Pons (tissue), 1 donor: ENCODE measurements around the gene RHBG.
"Not testable (repeated sequence)": the region's sequence is repeated elsewhere in the genome, so short reads cannot be mapped to it uniquely, and the experiment has no call there.

Experiments
- DNase-seq: peaks from one replicate; pipeline ENCODE4 v3.0.0-alpha.2; 2016; ENCODE audit warnings: low spot score

The RHBG gene

GRCh38 chr1:156359973-156360372 is 9.0 kb upstream of the RHBG start:
- no peak for DNase-seq

- DNase-seq: no peak
Measured at GRCh38 chr1:156360534-156360933, 8.5 kb upstream of the RHBG start.

- no peak for DNase-seq
Measured at GRCh38 chr1:156365754-156366153, 3.3 kb upstream of the RHBG start.

DNA sequence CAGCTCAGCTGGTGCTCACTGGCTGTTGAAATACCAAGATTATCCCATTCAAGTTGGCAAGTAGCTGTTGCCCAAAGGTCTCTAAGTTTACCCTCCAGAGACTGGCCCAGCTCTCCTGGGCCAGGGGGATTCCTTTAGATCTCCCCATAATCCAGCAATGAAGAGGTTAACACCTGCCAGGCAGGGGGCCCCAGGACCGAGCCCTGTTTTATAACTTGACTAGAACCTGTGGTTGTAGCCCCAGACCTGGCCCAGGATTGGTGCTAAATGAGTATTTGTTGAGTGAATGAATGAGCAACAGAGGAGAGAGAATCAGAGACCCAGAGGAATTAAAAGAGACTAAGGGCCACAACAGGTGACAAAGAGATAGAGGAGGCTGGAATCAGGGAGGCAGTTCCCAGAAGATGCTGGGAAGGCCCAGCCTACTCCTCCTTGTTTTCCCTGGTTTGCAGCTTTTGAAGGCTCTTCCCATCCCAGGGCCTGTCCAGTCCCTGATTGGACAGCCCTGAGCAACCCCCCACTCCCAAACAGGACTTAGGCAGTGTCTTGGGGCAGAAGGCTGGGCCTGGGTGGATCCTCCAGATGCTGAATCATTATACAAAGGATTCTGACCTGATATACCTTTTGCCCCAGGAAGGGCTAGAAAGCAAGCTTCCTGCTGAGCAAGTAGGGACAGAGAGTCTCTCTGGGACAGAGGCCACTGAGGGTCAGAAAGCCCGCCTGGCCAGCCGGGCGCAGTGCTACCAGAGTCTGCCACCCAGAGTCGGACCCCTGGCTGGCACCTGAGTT is 2.4 kb upstream of the RHBG start:
- DNase-seq: no peak

DNA sequence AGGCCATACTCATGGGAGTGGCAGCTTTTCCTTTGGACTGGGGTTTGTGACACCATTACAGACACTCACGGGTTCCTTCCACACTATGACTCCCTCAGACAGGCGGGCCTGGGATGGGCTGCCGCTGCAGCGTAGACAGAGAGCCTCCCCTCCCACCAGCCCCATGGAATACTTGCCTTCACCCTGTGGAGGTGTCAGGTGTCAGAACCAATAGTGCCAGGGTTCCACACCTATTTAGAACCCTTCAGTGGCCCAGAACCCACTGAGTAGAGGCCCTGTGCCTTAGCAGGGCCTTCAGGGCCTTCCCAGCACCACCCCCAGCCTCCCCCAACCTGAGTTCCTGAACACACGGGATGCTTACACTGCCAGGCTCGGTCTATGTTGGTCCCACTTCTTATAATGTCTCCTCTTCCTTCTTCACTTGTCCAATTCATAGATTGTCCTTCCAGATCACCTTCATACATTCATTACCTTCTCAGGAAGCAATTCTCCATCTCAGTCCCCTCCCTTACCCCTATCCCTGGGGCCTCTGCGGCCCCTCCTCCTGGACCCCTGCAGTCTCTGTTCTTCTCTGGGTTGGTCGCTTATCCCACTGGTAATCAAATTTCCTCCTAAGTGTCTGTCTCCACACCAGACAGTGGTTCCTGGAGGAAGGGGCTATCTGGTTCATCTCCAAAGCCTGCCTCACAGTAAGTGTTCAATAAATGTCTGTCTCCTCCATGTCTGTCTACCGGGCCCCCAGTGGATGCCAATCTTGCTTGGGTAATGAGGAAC is 1.4 kb upstream of the RHBG start:
- DNase-seq: no peak

DNA sequence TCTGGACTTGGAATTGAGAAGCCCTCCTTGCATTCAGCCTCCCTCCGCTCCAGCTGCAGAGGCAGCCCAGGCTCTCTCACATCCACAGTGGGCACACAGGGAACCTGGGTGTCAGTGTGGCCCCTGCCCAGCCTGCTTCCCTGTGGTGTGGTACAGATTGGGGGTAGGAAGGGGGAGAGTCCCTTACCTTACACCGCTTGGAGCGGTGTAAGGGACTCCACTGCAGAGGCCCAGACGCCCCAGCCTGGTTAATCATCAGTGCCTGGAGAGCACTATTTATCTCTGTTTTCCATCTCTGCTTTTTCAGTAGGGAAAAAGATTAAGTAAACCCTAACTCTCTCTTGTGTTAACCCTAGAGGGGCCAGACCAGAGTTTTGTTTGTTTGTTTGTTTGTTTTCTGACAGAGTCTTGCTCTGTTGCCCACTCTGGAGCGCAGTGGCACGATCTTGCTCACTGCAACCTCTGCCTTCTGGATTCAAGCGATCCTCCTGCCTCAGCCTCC is 803 bp upstream of the RHBG start:
- no peak for DNase-seq

GRCh38 chr1:156369685-156370286 is 775 bp downstream of the RHBG start:
- DNase-seq: not testable (repeated sequence)

DNA sequence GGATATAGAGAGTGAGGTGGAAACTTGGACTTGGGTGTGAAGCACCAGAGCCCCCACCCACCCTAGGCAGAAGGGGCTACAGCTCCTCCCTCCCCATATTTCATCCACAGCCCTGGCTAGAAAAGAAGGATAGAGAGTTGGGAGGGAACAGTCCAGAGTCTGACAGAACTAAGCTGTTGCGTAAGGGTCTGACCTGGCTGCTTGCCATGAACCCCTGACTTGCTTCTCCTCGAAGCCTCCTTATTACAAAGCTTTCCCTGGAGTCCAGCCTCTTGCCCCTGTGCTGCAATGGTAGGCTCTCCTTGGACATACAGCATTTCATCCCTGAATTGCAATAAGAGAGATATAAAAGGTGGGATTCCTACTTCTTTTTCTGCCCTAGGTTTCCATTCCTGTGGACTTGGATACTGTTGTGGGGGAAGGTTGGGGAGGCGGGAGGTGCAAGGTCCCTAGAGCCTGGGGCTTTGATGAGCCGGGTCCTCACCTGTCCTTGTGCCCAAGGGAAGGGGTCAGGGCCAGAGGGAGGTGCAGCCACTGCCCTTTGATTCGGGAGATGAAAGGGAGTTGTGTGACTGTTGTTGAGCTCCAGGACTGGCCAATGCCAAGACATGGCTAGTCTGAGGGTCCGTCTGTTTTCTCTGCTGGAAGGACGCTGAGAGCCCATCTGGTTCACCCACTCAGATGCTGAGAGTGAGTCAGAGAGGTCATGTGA is 2.7 kb downstream of the RHBG start:
- DNase-seq: no peak

DNA sequence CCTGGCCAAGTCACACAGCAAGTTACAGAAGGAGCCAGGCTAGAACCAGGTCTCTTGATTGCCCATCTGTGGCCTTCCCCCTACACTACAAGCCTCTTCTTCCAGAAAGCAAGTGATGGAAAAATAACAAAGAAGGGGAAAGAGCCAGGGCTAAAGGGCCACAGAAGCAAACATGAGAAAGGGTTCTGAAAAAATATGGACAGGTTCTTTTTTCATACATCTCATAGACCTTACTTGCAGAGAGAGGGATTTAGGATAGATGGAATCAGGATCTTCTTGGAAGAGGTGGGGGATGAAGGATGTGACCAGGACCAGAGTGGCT is 3.2 kb downstream of the RHBG start:
- DNase-seq: no peak

DNA sequence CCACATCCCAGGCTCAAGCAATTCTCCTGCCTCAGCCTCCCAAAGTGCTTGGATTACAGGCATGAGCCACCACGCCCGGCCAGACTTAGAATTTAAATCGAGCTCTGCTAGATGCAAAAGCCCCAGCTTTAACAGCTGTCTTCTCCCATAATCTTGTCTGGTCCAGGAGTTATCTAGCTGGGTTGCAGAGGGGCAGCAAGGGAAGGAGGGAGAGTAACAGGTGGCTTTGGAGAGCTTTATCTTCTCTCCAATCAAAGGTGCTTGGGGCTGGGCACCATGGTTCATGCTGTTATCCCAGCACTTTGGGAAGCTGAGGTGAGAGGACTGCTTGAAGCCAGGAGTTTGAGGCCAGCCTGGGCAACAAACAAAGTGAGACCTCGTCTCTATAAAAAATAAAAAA is 3.9 kb downstream of the RHBG start:
- DNase-seq: no peak

- no peak for DNase-seq
Measured at GRCh38 chr1:156373546-156373945, 4.5 kb downstream of the RHBG start.

- DNase-seq: no peak
Measured at GRCh38 chr1:156376146-156376545, 7.1 kb downstream of the RHBG start.

DNA sequence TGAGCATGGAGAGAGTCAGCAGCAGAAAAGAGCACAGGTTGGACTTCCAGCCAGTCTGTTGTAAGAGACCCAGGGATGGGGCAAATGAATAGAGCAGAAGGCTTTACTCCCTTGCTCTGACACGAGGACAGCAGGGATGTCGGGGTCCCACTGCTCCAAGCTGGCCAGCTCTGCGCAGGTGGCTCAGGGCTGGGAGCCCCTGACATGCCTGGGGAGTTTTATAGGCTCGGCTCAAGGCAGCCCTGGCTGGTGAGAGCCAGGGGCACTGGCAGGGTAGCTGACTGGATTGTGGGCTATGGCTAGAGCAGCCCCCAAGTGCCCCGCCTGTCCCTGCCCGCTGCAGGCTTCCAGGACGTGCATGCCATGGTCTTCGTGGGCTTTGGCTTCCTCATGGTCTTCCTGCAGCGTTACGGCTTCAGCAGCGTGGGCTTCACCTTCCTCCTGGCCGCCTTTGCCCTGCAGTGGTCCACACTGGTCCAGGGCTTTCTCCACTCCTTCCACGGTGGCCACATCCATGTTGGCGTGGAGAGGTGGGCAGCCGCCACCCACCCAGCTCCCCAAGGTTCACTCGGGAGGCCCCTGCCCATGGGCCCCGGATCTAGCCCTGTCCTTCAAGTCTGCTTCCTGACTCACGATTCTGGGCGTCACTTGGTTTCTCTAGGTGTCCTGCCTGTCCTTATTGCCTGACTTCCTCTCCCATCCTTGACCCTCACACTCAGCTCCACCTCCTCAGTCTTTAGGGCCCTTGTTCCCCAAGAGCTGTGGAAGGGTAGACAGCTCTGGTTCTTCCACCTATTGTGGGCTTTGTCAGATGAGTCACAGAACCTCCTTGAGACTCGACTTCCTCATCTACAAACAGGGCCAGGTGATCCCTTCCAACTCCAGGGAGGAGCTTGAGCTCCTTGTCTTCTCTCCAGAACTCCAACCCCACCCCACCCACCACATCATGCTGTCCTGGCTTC is 8.2 kb downstream of the RHBG start:
- DNase-seq: no peak

- no peak for DNase-seq
Measured at GRCh38 chr1:156378557-156378956, 9.5 kb downstream of the RHBG start.

DNA sequence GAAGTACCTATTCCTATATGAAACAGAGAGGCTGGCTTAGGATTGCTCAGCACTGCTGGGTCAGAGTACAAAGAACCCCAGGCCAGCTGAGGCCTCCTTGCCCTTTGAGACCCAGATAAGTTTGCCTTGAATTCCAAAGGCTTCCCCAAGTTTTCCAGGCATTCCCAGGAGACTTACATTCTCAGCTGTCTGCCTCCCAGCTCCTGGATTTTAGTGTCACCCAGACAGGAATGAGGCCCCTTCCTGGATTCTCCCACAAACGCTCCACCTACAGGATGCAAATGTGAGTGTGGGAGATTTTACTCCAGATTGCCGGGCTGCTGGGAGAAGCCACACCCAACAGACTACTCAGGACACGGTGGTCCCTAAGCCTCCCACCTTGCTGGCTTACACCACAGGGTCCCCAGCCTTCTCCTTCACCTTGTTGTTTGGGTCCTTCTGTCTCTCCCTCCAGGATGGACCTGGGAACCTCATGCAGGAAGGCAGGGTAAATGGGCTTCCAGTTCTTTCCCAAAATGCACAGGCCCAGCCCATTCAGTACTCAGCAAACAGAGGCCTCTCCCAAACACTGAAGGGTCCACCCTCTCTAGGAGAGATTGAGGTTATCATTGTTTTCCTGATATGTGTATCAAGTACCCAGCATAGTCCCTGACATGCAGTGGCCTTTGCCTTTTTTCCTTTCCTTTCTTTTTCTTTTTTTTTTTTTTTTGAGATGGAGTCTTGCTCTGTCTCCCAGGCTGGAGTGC is 10.6 kb downstream of the RHBG start:
- DNase-seq: no peak

GRCh38 chr1:156382561-156382960 is 13.6 kb downstream of the RHBG start:
- no peak for DNase-seq

DNA sequence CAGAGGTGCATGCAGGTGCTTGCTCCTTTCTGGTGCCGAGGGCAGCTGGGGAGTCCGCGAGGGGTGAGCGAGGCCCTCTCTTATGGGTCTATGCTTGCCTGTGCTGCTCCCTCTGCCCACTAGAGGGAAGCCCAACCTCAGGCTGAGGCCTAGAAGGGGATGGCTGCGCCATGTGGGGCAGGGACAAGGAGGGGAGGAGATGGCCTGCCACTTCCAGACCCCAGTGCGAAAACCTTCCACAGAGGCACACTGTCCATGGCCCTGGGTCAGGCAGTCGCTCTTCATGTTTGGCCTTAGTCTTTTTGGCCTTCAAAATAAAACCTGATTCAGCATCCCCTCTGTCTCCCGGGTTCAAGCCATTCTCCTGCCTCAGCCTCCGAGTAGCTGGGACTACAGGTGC is 14.0 kb downstream of the RHBG start:
- DNase-seq: peak; percentile 86

- no peak for DNase-seq
Measured at GRCh38 chr1:156384007-156384406, 15.0 kb downstream of the RHBG start.

DNA sequence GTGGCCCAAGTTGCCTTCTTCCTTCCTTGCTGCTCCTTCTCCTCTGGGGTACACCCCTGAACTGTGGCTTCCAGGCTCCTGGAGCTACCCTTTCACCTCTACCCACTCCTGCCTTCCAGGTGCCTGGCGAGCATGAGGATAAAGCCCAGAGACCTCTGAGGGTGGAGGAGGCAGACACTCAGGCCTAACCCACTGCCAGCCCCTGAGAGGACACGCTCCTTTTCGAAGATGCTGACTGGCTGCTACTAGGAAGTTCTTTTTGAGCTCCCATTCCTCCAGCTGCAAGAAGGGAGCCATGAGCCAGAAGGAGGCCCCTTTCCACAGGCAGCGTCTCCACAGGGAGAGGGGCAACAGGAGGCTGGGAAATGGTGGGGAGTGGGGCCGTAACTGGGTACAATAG is 15.6 kb downstream of the RHBG start:
- no peak for DNase-seq

GRCh38 chr1:156385534-156386031 is 16.6 kb downstream of the RHBG start:
- peak; percentile 89 for DNase-seq
